ENCODE data around the gene SMAD6. TPM values are rescaled to one million over a fixed set of nuclear protein-coding genes. Genes with fewer than 3 reads are reported as not detected.

SMAD6 gene
- total RNA-seq, 1 donor from 2014 or later, result 20.3 TPM

- intact Hi-C loops (cut with micrococcal nuclease), result loop anchor here (5.0 to 10.0 kb wide), 3 partner anchors 66 to 156 kb away; partner anchors contain the start of gene SMAD6
- TF ChIP-seq CTCF (IDR thresholded peaks at IDR 0.05; ENCODE audit: borderline replicate concordance), result no peak
- no peak for DNase-seq
- peaks cover 80% of the 10 kb centered on the region for H3K4me1 ChIP-seq
- H3K4me3 ChIP-seq, result no peak overlapping the region
- H3K36me3 ChIP-seq, result no peaks in the 10 kb centered on the region
- H3K9me3 ChIP-seq (replicated peaks), result no peaks in the 10 kb centered on the region
- H3K27ac ChIP-seq (replicated peaks), result peak overlapping the region; percentile 75
- no peaks in the 10 kb centered on the region for H3K27me3 ChIP-seq (ENCODE audit: low read depth)
Observed at GRCh38 chr15:66771351-66771650, 69.3 kb downstream of the SMAD6 start.

GRCh38 chr15:66772604-66773128 lies 70.6 kb downstream of the SMAD6 start:
- peaks cover 81% of the 10 kb centered on the region for H3K4me1 ChIP-seq
- intact Hi-C loops (cut with micrococcal nuclease), result loop anchor here (5.0 to 10.0 kb wide), 3 partner anchors 68 to 158 kb away; partner anchors contain the start of gene SMAD6
- no peak for TF ChIP-seq CTCF (IDR thresholded peaks at IDR 0.05; ENCODE audit: borderline replicate concordance)
- H3K36me3 ChIP-seq, result no peaks in the 10 kb centered on the region
- DNase-seq, result no peak
- no peak overlapping the region for H3K4me3 ChIP-seq
- no peaks in the 10 kb centered on the region for H3K9me3 ChIP-seq (replicated peaks)
- no peaks in the 10 kb centered on the region for H3K27me3 ChIP-seq (ENCODE audit: low read depth)
- H3K27ac ChIP-seq (replicated peaks), result peak overlapping the region; percentile 75

- H3K36me3 ChIP-seq, result no peaks in the 10 kb centered on the region
- no peak overlapping the region for H3K4me3 ChIP-seq
- no peak for TF ChIP-seq CTCF (IDR thresholded peaks at IDR 0.05; ENCODE audit: borderline replicate concordance)
- no peaks in the 10 kb centered on the region for H3K27me3 ChIP-seq (ENCODE audit: low read depth)
- H3K27ac ChIP-seq (replicated peaks), result peak overlapping the region; percentile 75
- peaks cover 85% of the 10 kb centered on the region for H3K4me1 ChIP-seq
- intact Hi-C loops (cut with micrococcal nuclease), result loop anchor here (5.0 to 10.0 kb wide), 3 partner anchors 68 to 158 kb away; partner anchors contain the start of gene SMAD6
- H3K9me3 ChIP-seq (replicated peaks), result no peaks in the 10 kb centered on the region
- DNase-seq, result no peak
Observed at GRCh38 chr15:66773129-66773873, 71.3 kb downstream of the SMAD6 start.

- peak; percentile 98 for TF ChIP-seq CTCF (IDR thresholded peaks at IDR 0.05; ENCODE audit: borderline replicate concordance)
- intact Hi-C loops (cut with micrococcal nuclease), result loop anchor here (5.0 to 10.0 kb wide), 3 partner anchors 69 to 159 kb away; partner anchors contain the start of gene SMAD6
- DNase-seq, result peak; percentile 85
- peak overlapping the region; percentile 75 for H3K27ac ChIP-seq (replicated peaks)
- H3K36me3 ChIP-seq, result no peaks in the 10 kb centered on the region
- H3K4me3 ChIP-seq, result no peak overlapping the region
- H3K27me3 ChIP-seq (ENCODE audit: low read depth), result no peaks in the 10 kb centered on the region
- H3K4me1 ChIP-seq, result peaks cover 89% of the 10 kb centered on the region
- H3K9me3 ChIP-seq (replicated peaks), result no peaks in the 10 kb centered on the region
Observed at GRCh38 chr15:66774001-66774814, 72.2 kb downstream of the SMAD6 start.
